ENCODE results near the gene CDKN1C.

- TF ChIP-seq CTCF (conservative IDR thresholded peaks at IDR 0.05; ENCODE audit: low read depth, low read length) (no peak), EZH2 (IDR thresholded peaks at IDR 0.05; ENCODE audit: borderline replicate concordance, low read depth, low read length, poor library complexity, severe bottlenecking) (no peak)
Observed at GRCh38 chr11:2848497-2848896, 37.1 kb downstream of the CDKN1C start.
